ENCODE results near the gene HMGB3. TPM values are rescaled to one million over a fixed set of nuclear protein-coding genes. Genes with fewer than 3 reads are reported as not detected.

Gene HMGB3
- polyA plus RNA-seq, 2 of the 4 experiments (the other 2 are of a cell fraction) = 104 to 142 TPM

GRCh38 chrX:150934453-150934852 lies 48.7 kb upstream of the HMGB3 start (continued):
- no peak for TF ChIP-seq HMGXB4 (CRISPR knock-in tag; IDR thresholded peaks at IDR 0.05; ENCODE audit: borderline replicate concordance)

DNA sequence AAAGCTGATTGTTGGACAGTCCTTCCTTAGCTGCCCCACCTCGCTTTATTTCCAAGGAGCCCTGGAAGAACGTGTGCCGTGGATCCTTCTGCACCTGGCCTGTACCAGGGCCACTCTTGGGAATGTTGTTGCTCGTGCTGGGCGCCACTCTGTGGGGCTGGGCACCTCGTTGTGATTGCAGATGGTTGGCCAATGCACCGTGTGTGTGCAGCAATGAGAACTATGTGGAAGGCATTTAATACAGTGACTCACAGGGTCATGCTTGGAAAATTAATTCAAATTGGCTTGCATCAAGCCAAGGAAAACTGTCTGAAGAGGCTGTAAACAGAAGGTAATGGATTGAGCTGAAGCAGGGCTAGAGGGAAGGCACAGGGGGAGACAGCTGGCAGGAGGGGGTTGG lies 47.7 kb upstream of the HMGB3 start:
- ATAC-seq (peak; percentile 72 to 83), DNase-seq (ENCODE audit: low read depth in 1 of 2, low spot score in 1 of 2) (peak in 1 of 2 experiments; percentile 9), FAIRE-seq (no peak)
- Histone ChIP-seq H3K27ac (peak overlapping the region; percentile 30 to 80; a peak in 5 of 6 replicates), H3K4me1 (peaks cover 22% of the 10 kb centered on the region), H3K9me3 (no peaks in the 10 kb centered on the region), H3K4me3 (no peak overlapping the region), H3K4me2 (0 out of 3 replicates have a peak overlapping the region, but pooled peaks have one; percentile 9)
- 48% methylated on average over 7 of the region's 7 CpGs for WGBS (ENCODE audit: missing lambda C conversion rate)
- no peak for TF ChIP-seq MAX (IDR thresholded peaks at IDR 0.05)
- TF ChIP-seq HES2 (IDR thresholded peaks at IDR 0.05) = no peak
- no peak for TF ChIP-seq FOSL2 (IDR thresholded peaks at IDR 0.05)
- TF ChIP-seq FOSL2 (CRISPR knock-in tag; IDR thresholded peaks at IDR 0.05) = 0 out of 2 replicates have a peak, but pooled peaks have one; percentile 28
- no peak for TF ChIP-seq USF2 (IDR thresholded peaks at IDR 0.05)
- ChIA-PET POLR2A (no interaction called here), CTCF (interaction anchor here (0.9 to 1.7 kb wide), 4 partner anchors 11 to 168 kb away, joined by 3 to 6 read pairs (median 3); no protein-coding TSS in a partner anchor)

- no peak for FAIRE-seq
- peak overlapping the region in 1 of 2 experiments; percentile 26; a peak in 1 of 6 replicates for H3K27ac ChIP-seq
Measured at GRCh38 chrX:150936556-150936955, 46.6 kb upstream of the HMGB3 start.

GRCh38 chrX:150940844-150941495 lies 42.2 kb upstream of the HMGB3 start:
- ChIA-PET CTCF (no interaction called here), POLR2A (no interaction called here)
- WGBS (ENCODE audit: missing lambda C conversion rate) = 77% methylated on average over 9 of the region's 9 CpGs
- FAIRE-seq (no peak), DNase-seq (ENCODE audit: low read depth in 1 of 2, low spot score in 1 of 2) (no peak), ATAC-seq (peak in 1 of 2 experiments; percentile 19; a peak in 1 of 6 replicates)
- Histone ChIP-seq H3K4me2 (no peak overlapping the region), H3K9me3 (no peaks in the 10 kb centered on the region), H3K27ac (no peak overlapping the region), H3K4me1 (no peaks in the 10 kb centered on the region), H3K4me3 (no peak overlapping the region)
- TF ChIP-seq MAX (IDR thresholded peaks at IDR 0.05) = no peak
- TF ChIP-seq KDM1A (IDR thresholded peaks at IDR 0.05; ENCODE audit: low read depth) = no peak
- TF ChIP-seq ZFP36 (IDR thresholded peaks at IDR 0.05; ENCODE audit: borderline replicate concordance, partially characterized antibody) = no peak
- no peak for TF ChIP-seq CBX2 (IDR thresholded peaks at IDR 0.05; ENCODE audit: borderline replicate concordance, low read depth)
- no peak for TF ChIP-seq MAZ (IDR thresholded peaks at IDR 0.05; ENCODE audit: borderline replicate concordance, low read depth, low read length)
- TF ChIP-seq JUN (IDR thresholded peaks at IDR 0.05) = no peak
- no peak for TF ChIP-seq USF2 (IDR thresholded peaks at IDR 0.05)
- TF ChIP-seq HOXA7 (CRISPR knock-in tag; IDR thresholded peaks at IDR 0.05) = no peak
- TF ChIP-seq RAD21 (conservative IDR thresholded peaks at IDR 0.05 in 1 of 2, IDR thresholded peaks at IDR 0.05 in 1 of 2) = no peak

More at GRCh38 chrX:150936556-150936955, 46.6 kb upstream of the HMGB3 start:
- TF ChIP-seq ZSCAN20 (CRISPR knock-in tag; IDR thresholded peaks at IDR 0.05) (no peak), ELK1 (IDR thresholded peaks at IDR 0.05; ENCODE audit: low read depth, low read length) (no peak), ESRRA (IDR thresholded peaks at IDR 0.05; ENCODE audit: borderline replicate concordance, low read length) (no peak), NPAS2 (CRISPR knock-in tag; IDR thresholded peaks at IDR 0.05; ENCODE audit: borderline replicate concordance) (no peak), EP300 (IDR thresholded peaks at IDR 0.05) (no peak), PHF8 (IDR thresholded peaks at IDR 0.05; ENCODE audit: borderline replicate concordance, low read depth) (no peak), TFCP2L1 (CRISPR knock-in tag; IDR thresholded peaks at IDR 0.05) (no peak), HOXB5 (CRISPR knock-in tag; IDR thresholded peaks at IDR 0.05) (no peak)
- POLR2A ChIA-PET = no interaction called here
- Histone ChIP-seq H3K4me3 (no peak overlapping the region), H3K9me3 (no peaks in the 10 kb centered on the region), H3K4me2 (no peak overlapping the region), H3K4me1 (peaks cover 22% of the 10 kb centered on the region)
- DNase-seq (ENCODE audit: low read depth in 1 of 2, low spot score in 1 of 2) (no peak), ATAC-seq (no peak)
- 82% methylated on average over 6 of the region's 6 CpGs for WGBS (ENCODE audit: missing lambda C conversion rate)
- CTCF ChIA-PET = interaction anchor here (0.9 to 1.7 kb wide), 3 partner anchors 9 to 169 kb away, joined by 3 to 6 read pairs (median 3); no protein-coding TSS in a partner anchor
